Measurements from ENCODE around the gene FRMD8.
A peak's percentile ranks its signal among the peaks of the same experiment; 100 is the strongest.

FRMD8 gene

GRCh38 chr11:65421794-65422632, 35.6 kb downstream of the FRMD8 start:
- Histone ChIP-seq H3K27ac (peak overlapping the region; percentile 99), H4K20me1 (peaks cover 43% of the 10 kb centered on the region), H3K9ac (peak overlapping the region; percentile 99), H3K4me1 (peaks cover 52% of the 10 kb centered on the region), H3K27me3 (no peaks in the 10 kb centered on the region), H3K9me3 (no peaks in the 10 kb centered on the region), H3K4me3 (peak overlapping the region; percentile 90), H3K4me2 (peak overlapping the region; percentile 94), H3K36me3 (peaks cover 6% of the 10 kb centered on the region)
- no peak for TF ChIP-seq Cebpa-rat (IDR thresholded peaks at IDR 0.05)

GRCh38 chr11:65422633-65423515, 36.4 kb downstream of the FRMD8 start, which contains the start of gene NEAT1:
Gene NEAT1, plus strand, starts transcription at chr11:65422798.
- Histone ChIP-seq H3K27ac (peak within 1 kb of the TSS; percentile 99), H3K36me3 (peaks cover 14% of the 10 kb centered on the region), H3K27me3 (no peaks in the 10 kb centered on the region), H3K9ac (peak within 1 kb of the TSS; percentile 99), H4K20me1 (peaks cover 52% of the 10 kb centered on the region), H3K4me3 (peak within 1 kb of the TSS; percentile 90), H3K9me3 (no peaks in the 10 kb centered on the region), H3K4me2 (peak within 1 kb of the TSS; percentile 94), H3K4me1 (peaks cover 52% of the 10 kb centered on the region)
- TF ChIP-seq Cebpa-rat (IDR thresholded peaks at IDR 0.05), result no peak; the same call in 1 of the 2 replicates

- Histone ChIP-seq H3K9me3 (no peaks in the 10 kb centered on the region), H3K9ac (peak overlapping the region; percentile 99), H3K27me3 (no peaks in the 10 kb centered on the region), H3K4me3 (peak overlapping the region; percentile 90), H3K4me2 (peak overlapping the region; percentile 94), H3K27ac (peak overlapping the region; percentile 99), H3K36me3 (peaks cover 14% of the 10 kb centered on the region), H3K4me1 (peaks cover 52% of the 10 kb centered on the region), H4K20me1 (peaks cover 59% of the 10 kb centered on the region)
- TF ChIP-seq Cebpa-rat (IDR thresholded peaks at IDR 0.05), result no peak
Measured at GRCh38 chr11:65423516-65424204, 37.2 kb downstream of the FRMD8 start.

GRCh38 chr11:65424205-65425104, 38.0 kb downstream of the FRMD8 start:
- Histone ChIP-seq H3K4me1 (peaks cover 56% of the 10 kb centered on the region), H4K20me1 (peaks cover 67% of the 10 kb centered on the region), H3K4me3 (peak overlapping the region; percentile 90), H3K27ac (peak overlapping the region; percentile 99), H3K36me3 (peaks cover 14% of the 10 kb centered on the region), H3K27me3 (no peaks in the 10 kb centered on the region), H3K9ac (peak overlapping the region; percentile 99), H3K4me2 (peak overlapping the region; percentile 94), H3K9me3 (no peaks in the 10 kb centered on the region)
- no peak for TF ChIP-seq Cebpa-rat (IDR thresholded peaks at IDR 0.05)

GRCh38 chr11:65425105-65425970, 38.9 kb downstream of the FRMD8 start:
- Histone ChIP-seq H3K4me1 (peaks cover 56% of the 10 kb centered on the region), H3K27ac (peak overlapping the region; percentile 99), H4K20me1 (peaks cover 76% of the 10 kb centered on the region), H3K4me3 (peak overlapping the region; percentile 90), H3K9me3 (no peaks in the 10 kb centered on the region), H3K9ac (peak overlapping the region; percentile 99), H3K4me2 (peak overlapping the region; percentile 94), H3K36me3 (peaks cover 14% of the 10 kb centered on the region), H3K27me3 (no peaks in the 10 kb centered on the region)
- TF ChIP-seq Cebpa-rat (IDR thresholded peaks at IDR 0.05), result no peak

GRCh38 chr11:65425971-65426838, 39.8 kb downstream of the FRMD8 start:
- no peaks in the 10 kb centered on the region for H3K9me3 ChIP-seq
- peak overlapping the region; percentile 94 for H3K4me2 ChIP-seq
- H3K27ac ChIP-seq, result peak overlapping the region; percentile 99
- peaks cover 14% of the 10 kb centered on the region for H3K36me3 ChIP-seq
- TF ChIP-seq Cebpa-rat (IDR thresholded peaks at IDR 0.05), result peak; percentile 21; the same call in 1 of the 2 replicates
- peak overlapping the region; percentile 90 for H3K4me3 ChIP-seq
- no peaks in the 10 kb centered on the region for H3K27me3 ChIP-seq
- H4K20me1 ChIP-seq, result peaks cover 85% of the 10 kb centered on the region
- peaks cover 56% of the 10 kb centered on the region for H3K4me1 ChIP-seq
- H3K9ac ChIP-seq, result peak overlapping the region; percentile 99

All from BLaER1 (cell line).